ENCODE data around the gene HOXD12.
A peak's percentile ranks its signal among the peaks of the same experiment; 100 is the strongest.

DNA sequence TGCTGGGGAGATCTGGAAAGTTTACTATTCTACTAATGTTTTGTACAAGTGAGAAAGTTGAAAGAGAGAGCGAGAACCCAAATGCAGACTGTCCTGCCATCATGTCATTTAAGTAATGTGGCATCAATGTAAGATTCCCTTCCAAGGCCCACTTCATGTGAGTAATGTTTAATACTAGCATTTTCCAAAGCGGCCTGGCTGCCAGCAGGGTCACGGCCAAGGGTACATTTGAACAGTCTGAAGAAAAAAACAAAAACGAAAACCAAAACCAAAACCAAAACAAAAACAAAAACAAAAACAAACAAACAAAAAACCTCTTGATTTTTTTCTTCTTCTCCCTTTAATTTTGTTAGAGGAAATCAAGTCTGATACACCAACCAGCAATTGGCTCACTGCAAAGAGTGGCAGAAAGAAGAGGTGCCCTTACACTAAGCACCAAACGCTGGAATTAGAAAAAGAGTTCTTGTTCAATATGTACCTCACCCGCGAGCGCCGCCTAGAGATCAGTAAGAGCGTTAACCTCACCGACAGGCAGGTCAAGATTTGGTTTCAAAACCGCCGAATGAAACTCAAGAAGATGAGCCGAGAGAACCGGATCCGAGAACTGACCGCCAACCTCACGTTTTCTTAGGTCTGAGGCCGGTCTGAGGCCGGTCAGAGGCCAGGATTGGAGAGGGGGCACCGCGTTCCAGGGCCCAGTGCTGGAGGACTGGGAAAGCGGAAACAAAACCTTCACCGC lies 19.2 kb downstream of the HOXD12 start:
- no peak for TF ChIP-seq POLR2A (IDR thresholded peaks at IDR 0.05; ENCODE audit: extremely low read depth, insufficient read length)
- TF ChIP-seq, protein P1, sequence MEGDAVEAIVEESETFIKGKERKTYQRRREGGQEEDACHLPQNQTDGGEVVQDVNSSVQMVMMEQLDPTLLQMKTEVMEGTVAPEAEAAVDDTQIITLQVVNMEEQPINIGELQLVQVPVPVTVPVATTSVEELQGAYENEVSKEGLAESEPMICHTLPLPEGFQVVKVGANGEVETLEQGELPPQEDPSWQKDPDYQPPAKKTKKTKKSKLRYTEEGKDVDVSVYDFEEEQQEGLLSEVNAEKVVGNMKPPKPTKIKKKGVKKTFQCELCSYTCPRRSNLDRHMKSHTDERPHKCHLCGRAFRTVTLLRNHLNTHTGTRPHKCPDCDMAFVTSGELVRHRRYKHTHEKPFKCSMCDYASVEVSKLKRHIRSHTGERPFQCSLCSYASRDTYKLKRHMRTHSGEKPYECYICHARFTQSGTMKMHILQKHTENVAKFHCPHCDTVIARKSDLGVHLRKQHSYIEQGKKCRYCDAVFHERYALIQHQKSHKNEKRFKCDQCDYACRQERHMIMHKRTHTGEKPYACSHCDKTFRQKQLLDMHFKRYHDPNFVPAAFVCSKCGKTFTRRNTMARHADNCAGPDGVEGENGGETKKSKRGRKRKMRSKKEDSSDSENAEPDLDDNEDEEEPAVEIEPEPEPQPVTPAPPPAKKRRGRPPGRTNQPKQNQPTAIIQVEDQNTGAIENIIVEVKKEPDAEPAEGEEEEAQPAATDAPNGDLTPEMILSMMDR (IDR thresholded peaks at IDR 0.05; ENCODE audit: low read depth, low read length), result peak; percentile 90
